Activated CD8-positive, alpha-beta T cell treated with anti-CD3 and anti-CD28 coated beads for 36 hours (primary cell): ENCODE measurements around the gene LYPD6. TPM values are rescaled to one million over a fixed set of nuclear protein-coding genes. Genes with fewer than 3 reads are reported as not detected.

ENCODE experiments used
- ATAC-seq: fragments of 200-7000 bp; cut with Tn5 transposase; one replicate; pipeline ENCODE4 v1.10.0; 2021; ENCODE audit warnings: mild to moderate bottlenecking, moderate library complexity
- CTCF ChIA-PET: fragments of 350-600 bp; sonication (Branson Sonifier 250); formaldehyde crosslinking; loops from one replicate; lab custom pipeline; 2021; ENCODE audit warnings: antibody characterized with exemption; lab: Charles Lee
- POLR2A ChIA-PET: fragments of 350-600 bp; sonication (Branson Sonifier 250); formaldehyde crosslinking; loops from one replicate; lab custom pipeline; 2021; ENCODE audit warnings: antibody characterized with exemption; lab: Charles Lee
- DNase-seq: peaks from one replicate; pipeline ENCODE4 v3.0.0-alpha.2; 2020
- H3K27ac Mint-ChIP-seq: one replicate; pipeline ENCODE4 v1.8.0; 2021; ENCODE audit warnings: mild to moderate bottlenecking, mixed read lengths
- H3K27me3 Mint-ChIP-seq: one replicate; pipeline ENCODE4 v1.8.0; 2021; ENCODE audit warnings: mixed read lengths
- H3K36me3 Mint-ChIP-seq: one replicate; pipeline ENCODE4 v1.8.0; 2021; ENCODE audit warnings: low read depth, mixed read lengths
- H3K4me1 Mint-ChIP-seq: one replicate; pipeline ENCODE4 v1.8.0; 2021; ENCODE audit warnings: low read depth, mixed read lengths
- H3K4me3 Mint-ChIP-seq: one replicate; pipeline ENCODE4 v1.8.0; 2021; ENCODE audit warnings: mild to moderate bottlenecking, moderate library complexity, mixed read lengths
- H3K9me3 Mint-ChIP-seq: one replicate; pipeline ENCODE4 v1.8.0; 2021; ENCODE audit warnings: mixed read lengths
- intact Hi-C: fragments of 100-400 bp; cut with micrococcal nuclease; formaldehyde crosslinking; loops from one replicate; pipeline ENCODE4 v1.10.0; 2022
- total RNA-seq, 2 experiments: library from RNA; stranded (reverse); gene quantifications; one replicate each; pipeline ENCODE4 v1.2.3, GENCODE V29; 2021
- TF ChIP-seq, protein P1 (sequence below): fragments of 200-600 bp; IDR thresholded peaks from one replicate; pipeline ENCODE4 v1.8.0; 2022; ENCODE audit warnings: antibody characterized with exemption, mild to moderate bottlenecking

LYPD6 gene
- total RNA-seq, 2 experiments from 2014 or later: not detected

DNA sequence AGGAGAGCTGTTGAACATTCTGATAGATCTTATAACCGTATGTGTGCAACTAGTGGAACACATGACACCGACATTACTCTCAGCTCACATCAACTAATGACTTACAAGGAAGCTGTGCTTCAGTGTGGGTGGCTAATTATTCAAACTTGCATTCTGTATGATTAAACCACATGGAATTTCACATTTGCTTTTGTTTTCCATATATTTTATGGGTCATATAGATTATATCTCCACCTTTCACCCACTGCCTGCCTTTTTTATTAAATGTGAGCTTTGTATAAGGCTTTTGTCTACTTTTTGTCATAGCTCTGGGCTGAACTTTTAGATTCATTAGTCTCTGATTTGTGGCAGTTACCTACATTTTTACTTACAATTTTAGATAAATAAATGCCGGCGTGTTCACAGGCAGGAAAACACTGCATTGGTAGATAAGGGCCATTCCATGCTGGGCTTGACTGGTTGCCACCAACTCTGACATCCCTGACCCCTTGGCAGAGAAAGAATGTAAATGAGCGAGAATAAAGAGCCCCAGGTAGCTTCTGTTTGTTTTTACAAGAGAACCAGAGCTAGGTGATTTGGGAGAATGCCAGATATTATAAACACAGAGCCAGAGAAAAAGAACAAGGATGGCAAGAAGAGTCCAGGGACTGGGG lies 35.7 kb downstream of the LYPD6 start:
- Mint-ChIP-seq H3K4me1 (no peaks in the 10 kb centered on the region), H3K36me3 (no peaks in the 10 kb centered on the region), H3K4me3 (no peak overlapping the region), H3K9me3 (no peaks in the 10 kb centered on the region), H3K27me3 (peaks cover 20% of the 10 kb centered on the region), H3K27ac (no peak overlapping the region)
- ATAC-seq: no peak
- TF ChIP-seq, protein P1, sequence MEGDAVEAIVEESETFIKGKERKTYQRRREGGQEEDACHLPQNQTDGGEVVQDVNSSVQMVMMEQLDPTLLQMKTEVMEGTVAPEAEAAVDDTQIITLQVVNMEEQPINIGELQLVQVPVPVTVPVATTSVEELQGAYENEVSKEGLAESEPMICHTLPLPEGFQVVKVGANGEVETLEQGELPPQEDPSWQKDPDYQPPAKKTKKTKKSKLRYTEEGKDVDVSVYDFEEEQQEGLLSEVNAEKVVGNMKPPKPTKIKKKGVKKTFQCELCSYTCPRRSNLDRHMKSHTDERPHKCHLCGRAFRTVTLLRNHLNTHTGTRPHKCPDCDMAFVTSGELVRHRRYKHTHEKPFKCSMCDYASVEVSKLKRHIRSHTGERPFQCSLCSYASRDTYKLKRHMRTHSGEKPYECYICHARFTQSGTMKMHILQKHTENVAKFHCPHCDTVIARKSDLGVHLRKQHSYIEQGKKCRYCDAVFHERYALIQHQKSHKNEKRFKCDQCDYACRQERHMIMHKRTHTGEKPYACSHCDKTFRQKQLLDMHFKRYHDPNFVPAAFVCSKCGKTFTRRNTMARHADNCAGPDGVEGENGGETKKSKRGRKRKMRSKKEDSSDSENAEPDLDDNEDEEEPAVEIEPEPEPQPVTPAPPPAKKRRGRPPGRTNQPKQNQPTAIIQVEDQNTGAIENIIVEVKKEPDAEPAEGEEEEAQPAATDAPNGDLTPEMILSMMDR: no peak
- POLR2A ChIA-PET: no interaction called here
- intact Hi-C loops: no loop called here
- CTCF ChIA-PET: interaction anchor here (0.8 kb wide), 1 partner anchor 195 kb away, joined by 4 read pairs; no protein-coding TSS in a partner anchor
- no peak for DNase-seq

DNA sequence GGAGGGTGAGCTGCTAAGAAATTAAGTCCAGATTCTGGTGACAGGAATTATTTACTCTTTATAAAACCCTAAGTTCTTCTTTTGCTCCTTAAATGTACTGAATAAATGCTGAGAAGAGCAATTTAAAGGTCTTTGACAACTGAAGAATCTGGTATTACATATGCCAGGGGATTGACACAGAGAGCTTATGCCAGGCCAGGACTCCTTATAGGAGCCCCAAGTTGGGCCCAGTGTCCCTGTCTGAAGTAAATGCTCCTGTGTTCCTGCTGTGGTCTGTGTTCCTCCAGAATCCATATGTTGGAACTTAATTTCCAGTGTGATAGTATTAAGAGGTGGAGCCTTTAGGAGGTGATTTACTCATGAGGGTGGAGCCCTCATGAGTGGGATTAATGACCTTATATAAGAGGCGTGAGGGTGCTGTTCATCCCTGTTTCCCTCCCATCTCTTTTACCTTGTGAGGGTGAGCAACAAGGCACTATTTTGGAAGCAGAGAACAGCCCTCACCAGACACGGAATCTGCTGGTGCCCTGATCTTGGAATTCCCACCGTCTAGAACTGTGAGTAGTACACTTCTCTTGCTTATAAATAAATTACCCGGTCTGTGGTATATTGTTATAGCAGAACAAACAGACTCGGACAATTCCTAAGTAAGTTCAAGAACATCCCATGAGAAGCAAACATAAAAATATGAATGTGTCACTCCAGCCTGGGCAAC lies 39.8 kb downstream of the LYPD6 start:
- TF ChIP-seq, protein P1: no peak
- Mint-ChIP-seq H3K4me1 (no peaks in the 10 kb centered on the region), H3K36me3 (no peaks in the 10 kb centered on the region), H3K9me3 (no peaks in the 10 kb centered on the region), H3K4me3 (no peak overlapping the region), H3K27ac (no peak overlapping the region), H3K27me3 (peaks cover 14% of the 10 kb centered on the region)
- no peak for DNase-seq
- ChIA-PET CTCF (no interaction called here), POLR2A (no interaction called here)
- ATAC-seq: no peak
- intact Hi-C loops: no loop called here

DNA sequence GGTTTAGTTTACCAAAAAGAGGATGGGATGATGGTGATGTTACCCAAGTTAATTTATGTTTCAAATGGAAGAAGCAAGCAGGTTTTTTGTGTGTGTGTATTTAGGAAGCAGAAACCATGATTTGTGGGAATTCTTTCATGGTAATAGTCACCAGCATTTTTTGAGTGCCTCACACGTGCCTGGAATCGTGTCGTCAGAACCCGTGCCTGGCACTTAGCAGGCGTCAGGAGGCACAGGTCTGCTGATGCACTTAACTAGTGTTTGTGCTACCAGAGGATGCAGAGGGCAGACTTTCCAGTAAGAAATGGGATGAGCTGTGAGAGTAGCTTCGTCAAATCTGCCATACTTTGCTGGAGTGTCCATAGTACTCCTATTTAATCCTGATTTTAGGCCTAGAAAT lies 41.1 kb downstream of the LYPD6 start:
- no peak for ATAC-seq
- Mint-ChIP-seq H3K9me3 (no peaks in the 10 kb centered on the region), H3K4me1 (no peaks in the 10 kb centered on the region), H3K4me3 (no peak overlapping the region), H3K27me3 (peaks cover 14% of the 10 kb centered on the region), H3K36me3 (no peaks in the 10 kb centered on the region), H3K27ac (no peak overlapping the region)
- no peak for DNase-seq
- TF ChIP-seq, protein P1: no peak
- POLR2A ChIA-PET: no interaction called here
- CTCF ChIA-PET: no interaction called here
- intact Hi-C loops: no loop called here

DNA sequence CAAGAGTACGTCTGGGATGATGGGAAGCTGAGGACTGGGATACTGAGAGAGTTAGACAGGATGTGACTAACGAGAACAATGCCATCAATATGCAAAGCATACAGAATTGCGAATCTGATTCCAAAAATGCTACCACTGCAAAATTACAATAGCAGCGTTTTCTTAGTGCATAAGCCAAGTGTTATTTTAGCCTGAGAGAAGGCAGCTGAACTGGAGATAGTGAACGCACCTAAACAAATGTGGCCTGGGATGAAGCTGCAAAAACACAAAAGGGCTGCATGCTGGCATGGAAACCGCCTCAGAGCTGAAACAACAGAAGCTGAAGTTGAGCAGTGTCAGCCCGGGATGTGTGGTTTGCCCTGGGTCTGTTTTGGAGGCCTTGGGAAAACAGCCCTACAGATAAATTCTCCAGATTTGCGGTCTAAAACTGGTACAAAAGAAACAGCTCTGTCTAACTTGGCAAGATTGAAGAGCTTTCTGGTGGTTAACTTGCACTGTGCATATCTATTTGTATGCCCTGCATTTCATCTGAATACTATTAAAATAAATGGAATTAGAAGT lies 45.5 kb downstream of the LYPD6 start:
- ChIA-PET POLR2A (no interaction called here), CTCF (no interaction called here)
- Mint-ChIP-seq H3K27ac (no peak overlapping the region), H3K9me3 (no peaks in the 10 kb centered on the region), H3K4me1 (no peaks in the 10 kb centered on the region), H3K4me3 (no peak overlapping the region), H3K36me3 (no peaks in the 10 kb centered on the region), H3K27me3 (peaks cover 4% of the 10 kb centered on the region)
- ATAC-seq (no peak), DNase-seq (no peak)
- TF ChIP-seq, protein P1: no peak
- intact Hi-C loops: no loop called here

DNA sequence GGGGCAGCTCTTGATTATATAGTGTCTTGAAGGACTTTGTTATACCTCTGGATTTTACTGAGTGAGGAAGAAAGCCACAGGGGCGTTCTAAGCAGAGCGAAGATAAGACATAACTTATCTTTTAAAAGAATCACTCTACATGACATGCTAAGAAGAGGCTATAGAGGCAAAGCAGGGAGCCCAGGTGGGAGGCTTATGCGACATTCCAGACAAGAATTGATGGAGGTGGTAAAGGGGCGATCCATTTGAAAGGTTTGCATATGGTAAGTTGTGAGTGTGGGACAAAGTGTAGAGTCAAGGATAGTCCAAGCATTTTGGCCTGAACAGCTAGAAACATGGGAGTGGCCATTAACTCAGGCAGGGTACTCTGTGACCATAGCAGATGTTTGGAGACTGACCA lies 49.8 kb downstream of the LYPD6 start:
- intact Hi-C loops: no loop called here

More for the DNA sequence above, 49.8 kb downstream of the LYPD6 start:
- DNase-seq (no peak), ATAC-seq (no peak)
- H3K36me3 Mint-ChIP-seq: no peaks in the 10 kb centered on the region
- H3K9me3 Mint-ChIP-seq: no peaks in the 10 kb centered on the region
- H3K27ac Mint-ChIP-seq: no peak overlapping the region
- CTCF ChIA-PET: no interaction called here
- POLR2A ChIA-PET: no interaction called here
- no peaks in the 10 kb centered on the region for H3K4me1 Mint-ChIP-seq
- H3K27me3 Mint-ChIP-seq: peaks cover 3% of the 10 kb centered on the region
- TF ChIP-seq, protein P1: no peak
- no peak overlapping the region for H3K4me3 Mint-ChIP-seq
